ENCODE measurements around the gene TAS2R30.

DNA sequence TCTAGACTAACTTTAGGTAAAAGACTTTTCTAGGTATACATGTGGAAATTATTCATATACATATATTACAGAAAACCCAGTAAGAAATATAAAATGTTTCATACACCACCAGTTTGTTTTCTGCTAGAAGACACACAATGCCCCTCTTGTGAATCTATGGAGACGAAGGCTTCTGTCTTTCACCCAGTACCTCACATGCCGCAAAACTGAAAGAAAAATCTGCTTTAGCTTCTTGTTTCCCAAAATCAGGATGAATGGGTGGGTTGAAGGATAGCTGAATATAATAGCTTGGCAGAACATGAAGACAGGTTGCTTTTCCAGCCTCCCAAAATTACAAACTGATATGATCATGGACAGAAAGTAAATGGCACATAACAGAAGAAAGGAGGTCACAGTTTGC, 1.3 kb downstream of the TAS2R30 start:
- TF ChIP-seq RAD21 (IDR thresholded peaks at IDR 0.05) (no peak), EGR1 (IDR thresholded peaks at IDR 0.05; ENCODE audit: low read depth in 2 of 2) (no peak), GABPA (IDR thresholded peaks at IDR 0.05 in 1 of 2, conservative IDR thresholded peaks at IDR 0.05 in 1 of 2) (no peak)
- TF ChIP-seq, protein P1, sequence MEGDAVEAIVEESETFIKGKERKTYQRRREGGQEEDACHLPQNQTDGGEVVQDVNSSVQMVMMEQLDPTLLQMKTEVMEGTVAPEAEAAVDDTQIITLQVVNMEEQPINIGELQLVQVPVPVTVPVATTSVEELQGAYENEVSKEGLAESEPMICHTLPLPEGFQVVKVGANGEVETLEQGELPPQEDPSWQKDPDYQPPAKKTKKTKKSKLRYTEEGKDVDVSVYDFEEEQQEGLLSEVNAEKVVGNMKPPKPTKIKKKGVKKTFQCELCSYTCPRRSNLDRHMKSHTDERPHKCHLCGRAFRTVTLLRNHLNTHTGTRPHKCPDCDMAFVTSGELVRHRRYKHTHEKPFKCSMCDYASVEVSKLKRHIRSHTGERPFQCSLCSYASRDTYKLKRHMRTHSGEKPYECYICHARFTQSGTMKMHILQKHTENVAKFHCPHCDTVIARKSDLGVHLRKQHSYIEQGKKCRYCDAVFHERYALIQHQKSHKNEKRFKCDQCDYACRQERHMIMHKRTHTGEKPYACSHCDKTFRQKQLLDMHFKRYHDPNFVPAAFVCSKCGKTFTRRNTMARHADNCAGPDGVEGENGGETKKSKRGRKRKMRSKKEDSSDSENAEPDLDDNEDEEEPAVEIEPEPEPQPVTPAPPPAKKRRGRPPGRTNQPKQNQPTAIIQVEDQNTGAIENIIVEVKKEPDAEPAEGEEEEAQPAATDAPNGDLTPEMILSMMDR (IDR thresholded peaks at IDR 0.05; ENCODE audit: low read depth, low read length, missing input control): no peak
